Left lung (tissue), 10 donors: Measurements from ENCODE around the gene LAS1L. TPM values are rescaled to one million over a fixed set of nuclear protein-coding genes. Genes with fewer than 3 reads are reported as not detected.

ENCODE experiments used
- ATAC-seq: fragments of 200-7000 bp; cut with Tn5 transposase; one replicate; pipeline ENCODE4 v1.9.1; 2020; ENCODE audit warnings: moderate library complexity
- DNase-seq, 4 donors: peaks; one replicate each; pipeline ENCODE4 v3.0.0-alpha.2; 2013 to 2020
- H3K27ac ChIP-seq, 2 donors: fragments of 200-600 bp; sonication (generic) in 1 of 2; one replicate each; pipeline versions ENCODE4 v1.5.0 to v1.8.0; 2020 to 2021
- H3K27me3 ChIP-seq, 2 donors: fragments of 200-600 bp; sonication (generic) in 1 of 2; one replicate each; pipeline versions ENCODE4 v1.5.0 to v1.8.0; 2020 to 2021
- H3K36me3 ChIP-seq, 2 donors: fragments of 200-600 bp; sonication (generic) in 1 of 2; one replicate each; pipeline versions ENCODE4 v1.5.0 to v1.8.0; 2020 to 2021
- H3K4me1 ChIP-seq, 2 donors: fragments of 200-600 bp; one replicate each; pipeline ENCODE4 v1.8.0; 2021
- H3K4me3 ChIP-seq, 2 donors: fragments of 200-600 bp; sonication (generic) in 1 of 2; one replicate each; pipeline versions ENCODE4 v1.5.0 to v1.8.0; 2020 to 2021; ENCODE audit warnings: mild to moderate bottlenecking in 1 of 2
- H3K9me3 ChIP-seq, 2 donors: fragments of 200-600 bp; sonication (generic) in 1 of 2; one replicate each; pipeline versions ENCODE4 v1.5.0 to v1.8.0; 2020 to 2021
- CTCF ChIP-seq, 2 donors: fragments of 200-600 bp; sonication (generic) in 1 of 2; IDR thresholded peaks; one replicate each; pipeline versions ENCODE4 v1.5.0 to v1.8.0; 2021; ENCODE audit warnings: antibody characterized with exemption in 2 of 2
- intact Hi-C, 2 donors: fragments of 100-400 bp; cut with DNase I; formaldehyde crosslinking; loops; one replicate each; pipeline versions ENCODE4 v1.11.2 to v1.14.2; 2022
- polyA plus RNA-seq, 6 donors: library from polyadenylated mRNA; unstranded; fragments of 120-200 nt; gene quantifications; one replicate each; pipeline ENCODE4 v1.2.1, GENCODE V29; 2013; ENCODE audit not compliant: insufficient read length in 6 of 6
- total RNA-seq, 2 donors: library from RNA; stranded (reverse); fragmentation: NEBNext Ultra II Directional; extraction: Animal tissue kit (Norgen Biotek cat#: 25700); gene quantifications; one replicate each; pipeline ENCODE4 v1.2.1, GENCODE V29; 2021
- donor health status: DM: no; HTN: yes; CAD: no.
- donor health status: DM: no; HTN: no; CAD: no.

Gene LAS1L
- total and polyA plus RNA-seq, 8 donors: 19.6 to 43.9 (median 41.7) TPM

- Histone ChIP-seq H3K9me3 (no peaks in the 10 kb centered on the region), H3K27ac (no peak overlapping the region), H3K4me3 (no peak overlapping the region), H3K36me3 (no peaks in the 10 kb centered on the region), H3K4me1 (no peaks in the 10 kb centered on the region), H3K27me3 (no peaks in the 10 kb centered on the region)
- DNase-seq (no peak), ATAC-seq (no peak)
- intact Hi-C loops: no loop called here
- TF ChIP-seq CTCF (IDR thresholded peaks at IDR 0.05): no peak
Measured at GRCh38 chrX:65476564-65476963, 58.0 kb downstream of the LAS1L start.

- intact Hi-C loops: no loop called here
- no peak overlapping the region for H3K27ac ChIP-seq
Measured at GRCh38 chrX:65463550-65463949, 71.0 kb downstream of the LAS1L start.

More at GRCh38 chrX:65463550-65463949, 71.0 kb downstream of the LAS1L start:
- no peaks in the 10 kb centered on the region for H3K36me3 ChIP-seq
- H3K9me3 ChIP-seq: peaks cover 0 to 2% of the 10 kb centered on the region in 2 donors
- DNase-seq: no peak
- TF ChIP-seq CTCF (IDR thresholded peaks at IDR 0.05): no peak
- H3K4me1 ChIP-seq: no peaks in the 10 kb centered on the region
- H3K27me3 ChIP-seq: no peaks in the 10 kb centered on the region
- H3K4me3 ChIP-seq: no peak overlapping the region
- ATAC-seq: no peak

Other genes starting within 250 kb of the LAS1L start
- gene MSN, start 132.9 kb upstream of the LAS1L start, total RNA-seq: 100 to 1,000 TPM; 503 to 543 TPM
- 100 to 1,000 TPM; 367 to 435 (median 415) TPM for gene MSN, start 132.9 kb upstream of the LAS1L start, polyA plus RNA-seq